ENCODE measurements around the gene CFD.

DNA sequence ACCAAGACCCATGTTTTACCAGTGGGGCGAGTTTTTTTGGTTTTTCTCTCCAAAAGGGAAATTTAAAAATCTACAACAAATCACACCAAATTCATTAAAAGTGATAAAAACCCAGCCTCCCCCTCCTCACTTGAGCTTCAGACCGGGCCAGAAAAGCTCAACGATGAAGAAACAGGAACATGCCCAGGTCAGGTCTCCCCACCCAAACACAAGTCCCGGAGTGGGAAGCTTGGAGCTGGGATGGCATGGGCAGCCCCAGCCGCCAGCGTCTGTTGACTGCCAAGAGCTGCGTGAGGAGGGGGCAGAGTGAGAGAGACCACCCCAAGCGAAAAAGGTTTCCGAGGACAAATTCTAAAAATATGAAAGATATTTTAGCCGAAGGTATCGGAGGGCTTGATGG lies 37.5 kb downstream of the CFD start:
- TF ChIP-seq SP1 (CRISPR knock-in tag; conservative IDR thresholded peaks at IDR 0.05) (no peak), ZNF263 (CRISPR knock-in tag; IDR thresholded peaks at IDR 0.05; ENCODE audit: low read depth) (no peak), FOXK1 (CRISPR knock-in tag; IDR thresholded peaks at IDR 0.05) (no peak), CREM (CRISPR knock-in tag; IDR thresholded peaks at IDR 0.05) (no peak), SMAD3 (CRISPR knock-in tag; IDR thresholded peaks at IDR 0.05; ENCODE audit: borderline replicate concordance) (no peak), NR2C2 (CRISPR knock-in tag; IDR thresholded peaks at IDR 0.05) (no peak), ZNF423 (CRISPR knock-in tag; IDR thresholded peaks at IDR 0.05) (no peak), CBFB (CRISPR knock-in tag; IDR thresholded peaks at IDR 0.05; ENCODE audit: low read depth) (no peak)
- TF ChIP-seq, protein P1, sequence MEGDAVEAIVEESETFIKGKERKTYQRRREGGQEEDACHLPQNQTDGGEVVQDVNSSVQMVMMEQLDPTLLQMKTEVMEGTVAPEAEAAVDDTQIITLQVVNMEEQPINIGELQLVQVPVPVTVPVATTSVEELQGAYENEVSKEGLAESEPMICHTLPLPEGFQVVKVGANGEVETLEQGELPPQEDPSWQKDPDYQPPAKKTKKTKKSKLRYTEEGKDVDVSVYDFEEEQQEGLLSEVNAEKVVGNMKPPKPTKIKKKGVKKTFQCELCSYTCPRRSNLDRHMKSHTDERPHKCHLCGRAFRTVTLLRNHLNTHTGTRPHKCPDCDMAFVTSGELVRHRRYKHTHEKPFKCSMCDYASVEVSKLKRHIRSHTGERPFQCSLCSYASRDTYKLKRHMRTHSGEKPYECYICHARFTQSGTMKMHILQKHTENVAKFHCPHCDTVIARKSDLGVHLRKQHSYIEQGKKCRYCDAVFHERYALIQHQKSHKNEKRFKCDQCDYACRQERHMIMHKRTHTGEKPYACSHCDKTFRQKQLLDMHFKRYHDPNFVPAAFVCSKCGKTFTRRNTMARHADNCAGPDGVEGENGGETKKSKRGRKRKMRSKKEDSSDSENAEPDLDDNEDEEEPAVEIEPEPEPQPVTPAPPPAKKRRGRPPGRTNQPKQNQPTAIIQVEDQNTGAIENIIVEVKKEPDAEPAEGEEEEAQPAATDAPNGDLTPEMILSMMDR (IDR thresholded peaks at IDR 0.05), result no peak
- TF ChIP-seq, protein P2, sequence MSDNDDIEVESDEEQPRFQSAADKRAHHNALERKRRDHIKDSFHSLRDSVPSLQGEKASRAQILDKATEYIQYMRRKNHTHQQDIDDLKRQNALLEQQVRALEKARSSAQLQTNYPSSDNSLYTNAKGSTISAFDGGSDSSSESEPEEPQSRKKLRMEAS (CRISPR knock-in tag; IDR thresholded peaks at IDR 0.05), result no peak
- TF ChIP-seq, protein P3, sequence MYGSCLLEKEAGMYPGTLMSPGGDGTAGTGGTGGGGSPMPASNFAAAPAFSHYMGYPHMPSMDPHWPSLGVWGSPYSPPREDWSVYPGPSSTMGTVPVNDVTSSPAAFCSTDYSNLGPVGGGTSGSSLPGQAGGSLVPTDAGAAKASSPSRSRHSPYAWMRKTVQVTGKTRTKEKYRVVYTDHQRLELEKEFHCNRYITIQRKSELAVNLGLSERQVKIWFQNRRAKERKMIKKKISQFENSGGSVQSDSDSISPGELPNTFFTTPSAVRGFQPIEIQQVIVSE (CRISPR knock-in tag; IDR thresholded peaks at IDR 0.05; ENCODE audit: borderline replicate concordance), result no peak
- TF ChIP-seq, protein P4, sequence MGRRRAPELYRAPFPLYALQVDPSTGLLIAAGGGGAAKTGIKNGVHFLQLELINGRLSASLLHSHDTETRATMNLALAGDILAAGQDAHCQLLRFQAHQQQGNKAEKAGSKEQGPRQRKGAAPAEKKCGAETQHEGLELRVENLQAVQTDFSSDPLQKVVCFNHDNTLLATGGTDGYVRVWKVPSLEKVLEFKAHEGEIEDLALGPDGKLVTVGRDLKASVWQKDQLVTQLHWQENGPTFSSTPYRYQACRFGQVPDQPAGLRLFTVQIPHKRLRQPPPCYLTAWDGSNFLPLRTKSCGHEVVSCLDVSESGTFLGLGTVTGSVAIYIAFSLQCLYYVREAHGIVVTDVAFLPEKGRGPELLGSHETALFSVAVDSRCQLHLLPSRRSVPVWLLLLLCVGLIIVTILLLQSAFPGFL (CRISPR knock-in tag; IDR thresholded peaks at IDR 0.05; ENCODE audit: borderline replicate concordance), result no peak
- TF ChIP-seq, protein P5, sequence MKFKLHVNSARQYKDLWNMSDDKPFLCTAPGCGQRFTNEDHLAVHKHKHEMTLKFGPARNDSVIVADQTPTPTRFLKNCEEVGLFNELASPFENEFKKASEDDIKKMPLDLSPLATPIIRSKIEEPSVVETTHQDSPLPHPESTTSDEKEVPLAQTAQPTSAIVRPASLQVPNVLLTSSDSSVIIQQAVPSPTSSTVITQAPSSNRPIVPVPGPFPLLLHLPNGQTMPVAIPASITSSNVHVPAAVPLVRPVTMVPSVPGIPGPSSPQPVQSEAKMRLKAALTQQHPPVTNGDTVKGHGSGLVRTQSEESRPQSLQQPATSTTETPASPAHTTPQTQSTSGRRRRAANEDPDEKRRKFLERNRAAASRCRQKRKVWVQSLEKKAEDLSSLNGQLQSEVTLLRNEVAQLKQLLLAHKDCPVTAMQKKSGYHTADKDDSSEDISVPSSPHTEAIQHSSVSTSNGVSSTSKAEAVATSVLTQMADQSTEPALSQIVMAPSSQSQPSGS (CRISPR knock-in tag; IDR thresholded peaks at IDR 0.05; ENCODE audit: borderline replicate concordance, low read depth), result no peak

All from WTC11 (cell line).